Mammary epithelial cell (primary cell): ENCODE results near the gene ART1.

ENCODE experiments used
- CTCF ChIP-seq, 2 donors: IDR thresholded peaks in 1 of 2; conservative IDR thresholded peaks in 1 of 2; 2 replicates each; pipeline ENCODE4 v1.5.1; 2011 to 2012; ENCODE audit warnings: inconsistent platforms in 2 of 2, low read length in 2 of 2, mild to moderate bottlenecking in 2 of 2, control low read depth in 1 of 2, low read depth in 1 of 2; ENCODE audit not compliant: insufficient read depth in 1 of 2; ENCODE audit errors: extremely low read depth in 1 of 2
- EZH2 ChIP-seq: IDR thresholded peaks from 2 replicates; pipeline ENCODE4 v1.6.1; 2012; ENCODE audit warnings: low read length, inconsistent platforms, borderline replicate concordance

- TF ChIP-seq CTCF (conservative IDR thresholded peaks at IDR 0.05 in 1 of 2, IDR thresholded peaks at IDR 0.05 in 1 of 2; ENCODE audit: extremely low read depth in 1 of 2, insufficient read depth in 1 of 2, low read depth in 1 of 2, low read length in 2 of 2) (no peak), EZH2 (no peak)
Observed at GRCh38 chr11:3611976-3612678, 32.8 kb upstream of the ART1 start.
